NCI-H446 treated with DMSO at 0.1 percent for 48 hours (cell line): ENCODE results near the gene WNT6.

ENCODE experiments used
- DNase-seq: peaks from one replicate; lab custom pipeline; 2025; lab: John Stamatoyannopoulos, UW

Gene WNT6

GRCh38 chr2:218893349-218894150, 33.9 kb downstream of the WNT6 start:
- no peak for DNase-seq

GRCh38 chr2:218894151-218894879, 34.7 kb downstream of the WNT6 start:
- DNase-seq = no peak

- no peak for DNase-seq
Measured at GRCh38 chr2:218894880-218895157, 35.2 kb downstream of the WNT6 start.

GRCh38 chr2:218895326-218895725, 35.7 kb downstream of the WNT6 start:
- no peak for DNase-seq

GRCh38 chr2:218895759-218896500, 36.3 kb downstream of the WNT6 start:
- no peak for DNase-seq

- no peak for DNase-seq
Measured at GRCh38 chr2:218896501-218897393, 37.1 kb downstream of the WNT6 start.

GRCh38 chr2:218897394-218898108, 37.9 kb downstream of the WNT6 start:
- DNase-seq = no peak

GRCh38 chr2:218898109-218898878, 38.7 kb downstream of the WNT6 start:
- no peak for DNase-seq

- DNase-seq = no peak
Measured at GRCh38 chr2:218899147-218899546, 39.5 kb downstream of the WNT6 start.

GRCh38 chr2:218902427-218902826, 42.8 kb downstream of the WNT6 start:
- DNase-seq = no peak

GRCh38 chr2:218904176-218904575, 44.6 kb downstream of the WNT6 start:
- DNase-seq = no peak

- DNase-seq = peak; percentile 82
Measured at GRCh38 chr2:218908721-218909619, 49.4 kb downstream of the WNT6 start.

GRCh38 chr2:218910741-218911140, 51.1 kb downstream of the WNT6 start:
- no peak for DNase-seq

- DNase-seq = no peak
Measured at GRCh38 chr2:218920504-218920903, 60.9 kb downstream of the WNT6 start.
